ENCODE results near the gene GHRHR.

The GHRHR gene

DNA sequence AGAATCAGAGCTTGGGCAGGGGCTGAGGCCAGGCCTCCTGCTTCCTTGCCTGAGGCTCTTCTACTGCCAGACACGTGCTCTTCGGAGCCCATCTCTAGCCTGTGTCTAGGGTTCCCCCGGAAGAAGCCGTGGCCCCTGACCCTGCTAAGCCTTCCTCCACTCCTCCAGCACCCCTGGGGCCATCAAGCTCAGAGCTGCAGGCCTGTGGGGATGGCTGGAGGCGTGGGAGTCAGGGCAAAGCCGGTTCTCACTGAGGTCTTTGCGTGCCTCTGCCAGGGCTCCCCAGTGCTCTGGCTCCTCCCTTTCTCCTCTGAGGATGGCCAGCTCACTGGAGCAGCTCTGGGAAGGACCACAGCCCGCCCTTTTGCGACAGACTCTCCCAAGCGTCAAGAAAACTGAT, 34.4 kb downstream of the GHRHR start:
- DNase-seq (ENCODE audit: extremely low spot score, insufficient read length, low read depth) (no peak), FAIRE-seq (no peak)

DNA sequence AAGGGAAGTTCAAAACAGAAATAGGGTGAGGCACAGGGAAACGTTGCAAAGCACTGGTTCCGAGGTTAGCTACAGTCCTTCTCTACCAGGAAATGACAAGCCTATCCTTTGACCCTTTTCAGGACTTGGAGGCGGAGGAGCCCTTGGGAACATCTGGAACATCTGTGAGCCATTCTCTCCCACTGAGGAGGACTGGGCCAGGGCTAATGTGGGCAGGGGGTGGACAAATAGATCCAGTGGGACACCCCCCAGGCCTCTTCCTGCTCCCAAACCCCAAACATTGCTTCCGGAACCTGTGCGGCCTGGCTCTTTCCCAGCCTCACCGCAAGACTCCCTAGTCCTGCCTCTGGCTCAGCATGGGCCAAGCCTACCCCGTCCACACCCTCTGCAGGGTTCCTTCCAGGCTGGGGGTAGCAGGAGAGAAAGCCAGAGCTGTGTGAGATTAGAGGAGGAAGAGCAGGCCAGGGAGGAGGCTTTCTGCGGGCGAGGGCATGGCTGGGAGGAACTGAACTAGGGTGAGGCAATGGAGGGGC, 36.5 kb downstream of the GHRHR start:
- DNase-seq (ENCODE audit: extremely low spot score, insufficient read length, low read depth) (no peak), FAIRE-seq (no peak)

DNA sequence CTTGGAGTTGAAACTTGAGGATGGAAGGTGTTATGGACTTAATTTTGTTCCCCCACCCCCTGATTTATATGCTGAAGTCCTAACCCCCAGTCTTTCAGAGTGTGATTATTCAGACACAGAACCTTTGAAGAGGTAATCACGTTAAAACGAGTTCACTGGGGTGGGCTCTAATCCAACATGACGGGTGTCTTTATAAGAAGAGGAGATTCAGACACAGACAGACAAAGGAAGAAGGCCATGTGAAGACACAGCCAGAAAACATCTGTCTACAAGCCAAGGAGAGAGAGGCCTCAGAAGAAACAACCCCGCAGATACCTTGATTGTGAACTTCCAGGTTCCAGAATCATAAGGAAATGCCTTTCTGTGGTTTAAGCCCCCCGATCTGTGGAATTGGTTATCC, 37.0 kb downstream of the GHRHR start:
- no peak for DNase-seq (ENCODE audit: extremely low spot score, insufficient read length, low read depth)
- FAIRE-seq = no peak

DNA sequence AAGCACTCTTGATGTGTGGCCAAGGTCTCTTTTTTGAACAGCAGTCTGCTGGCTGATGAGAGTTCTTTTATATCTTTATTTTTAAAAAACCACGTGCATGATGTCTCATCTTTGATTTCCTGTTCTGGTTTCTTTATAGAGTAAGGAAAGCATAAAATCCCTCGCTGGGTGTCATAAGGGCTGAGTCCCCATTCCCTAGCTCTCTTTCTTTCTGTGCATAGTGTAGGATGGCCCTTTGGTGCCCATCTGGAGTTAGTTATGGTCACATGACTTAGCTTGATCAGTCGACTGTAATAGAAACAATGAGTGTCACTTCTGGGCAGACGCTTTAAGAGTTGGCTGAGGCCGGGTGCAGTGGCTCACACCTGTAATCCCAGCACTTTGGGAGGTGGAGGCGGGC, 38.5 kb downstream of the GHRHR start:
- DNase-seq (ENCODE audit: extremely low spot score, insufficient read length, low read depth) (no peak), FAIRE-seq (no peak)

DNA sequence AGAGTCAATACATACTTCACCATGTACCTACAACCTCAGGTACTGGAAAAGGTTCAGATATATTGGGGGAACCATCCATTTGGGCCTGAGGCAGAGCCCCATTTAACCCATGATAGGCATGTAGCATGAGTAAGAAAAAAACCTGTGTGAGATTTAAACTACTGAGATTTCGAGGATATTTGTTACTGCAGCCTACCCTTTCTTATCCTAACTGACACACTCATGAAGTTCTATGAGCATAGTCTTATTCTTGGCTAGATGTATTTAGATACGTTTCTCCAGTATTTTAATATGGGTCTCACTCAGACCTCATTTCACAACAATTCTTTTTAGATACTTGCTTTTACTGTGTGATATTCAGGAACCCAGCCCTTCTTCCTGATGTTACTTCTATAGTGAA, 39.3 kb downstream of the GHRHR start:
- DNase-seq (ENCODE audit: extremely low spot score, insufficient read length, low read depth) (no peak), FAIRE-seq (no peak)

DNA sequence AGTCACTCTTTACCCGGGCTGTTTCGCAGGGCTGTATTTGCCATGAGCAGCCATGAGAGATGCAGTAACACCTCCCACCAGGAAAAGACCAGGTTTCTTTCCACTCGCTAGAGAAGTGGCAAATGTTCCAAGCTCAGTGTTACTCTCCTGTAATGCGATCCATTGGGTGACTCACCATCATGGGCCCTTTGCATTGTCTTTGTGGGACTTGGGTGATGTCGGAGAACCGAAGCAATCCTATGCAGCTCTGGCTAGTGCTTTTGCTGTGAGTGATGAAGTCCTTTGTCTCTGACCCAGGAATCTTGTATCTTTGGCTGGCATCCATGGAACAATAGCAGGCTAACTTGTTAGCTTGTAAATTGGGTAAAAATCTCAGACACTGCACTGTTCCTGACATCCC, 40.0 kb downstream of the GHRHR start:
- FAIRE-seq = no peak
- DNase-seq (ENCODE audit: extremely low spot score, insufficient read length, low read depth) = no peak

DNA sequence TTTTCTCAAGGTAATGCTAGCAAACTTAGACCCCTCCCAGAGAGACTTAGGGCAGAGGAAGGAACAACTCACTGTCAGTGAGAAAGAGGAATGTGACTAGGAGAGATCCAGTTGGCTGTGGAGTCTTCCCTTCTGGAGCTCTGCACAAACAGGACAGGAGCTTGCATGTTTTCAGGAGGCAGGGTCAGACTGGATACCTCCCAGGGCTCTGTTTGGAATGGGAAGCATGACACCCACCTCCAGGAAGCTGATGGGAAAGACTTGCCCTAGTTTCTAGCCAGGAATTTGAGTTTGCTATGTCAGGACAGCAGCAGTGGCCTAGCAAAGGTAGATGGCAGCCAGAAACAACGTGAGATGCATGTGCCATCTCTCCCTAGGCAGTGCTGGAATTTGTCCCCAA, 40.6 kb downstream of the GHRHR start:
- FAIRE-seq = no peak
- no peak for DNase-seq (ENCODE audit: extremely low spot score, insufficient read length, low read depth)

DNA sequence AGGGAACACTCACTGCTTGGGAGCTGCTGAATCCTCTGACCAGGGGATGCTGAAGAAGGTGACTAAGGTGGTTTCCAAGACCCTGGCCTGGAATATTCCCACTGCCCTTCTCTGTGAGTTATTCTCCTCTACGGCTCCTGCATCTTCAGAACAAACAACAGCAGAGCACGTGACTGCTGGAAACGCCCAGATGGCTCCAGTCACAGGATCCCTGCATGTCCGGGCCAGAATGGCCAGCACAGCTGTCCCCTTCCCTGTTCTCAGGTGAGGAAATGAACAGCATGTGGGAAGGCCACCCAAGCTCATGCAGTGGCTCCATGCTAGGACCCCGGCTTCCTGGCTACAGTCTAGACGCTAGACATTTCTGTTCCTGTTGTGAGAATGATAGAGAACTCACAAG, 43.1 kb downstream of the GHRHR start:
- DNase-seq (ENCODE audit: extremely low spot score, insufficient read length, low read depth) (no peak), FAIRE-seq (no peak)

DNA sequence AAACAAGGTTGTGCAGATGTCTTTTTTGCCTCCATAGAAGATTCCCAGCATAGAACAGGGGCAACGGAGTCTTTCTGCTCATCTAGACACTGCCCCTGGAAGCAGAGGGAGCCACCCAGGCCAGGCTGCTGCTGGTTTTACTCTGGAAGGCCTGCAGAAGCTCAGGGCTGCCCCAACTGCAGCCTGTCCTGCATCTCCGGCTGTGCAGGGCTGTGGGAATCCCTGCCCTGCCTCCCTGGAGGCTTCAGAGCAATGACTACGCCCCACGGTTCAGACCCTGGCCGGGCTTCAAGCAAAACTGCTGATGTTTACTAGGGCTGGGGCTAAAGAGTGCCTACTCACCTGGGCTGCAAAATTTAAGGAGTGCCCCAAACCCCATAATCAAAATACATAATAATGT, 43.9 kb downstream of the GHRHR start:
- DNase-seq (ENCODE audit: extremely low spot score, insufficient read length, low read depth) (no peak), FAIRE-seq (no peak)

DNA sequence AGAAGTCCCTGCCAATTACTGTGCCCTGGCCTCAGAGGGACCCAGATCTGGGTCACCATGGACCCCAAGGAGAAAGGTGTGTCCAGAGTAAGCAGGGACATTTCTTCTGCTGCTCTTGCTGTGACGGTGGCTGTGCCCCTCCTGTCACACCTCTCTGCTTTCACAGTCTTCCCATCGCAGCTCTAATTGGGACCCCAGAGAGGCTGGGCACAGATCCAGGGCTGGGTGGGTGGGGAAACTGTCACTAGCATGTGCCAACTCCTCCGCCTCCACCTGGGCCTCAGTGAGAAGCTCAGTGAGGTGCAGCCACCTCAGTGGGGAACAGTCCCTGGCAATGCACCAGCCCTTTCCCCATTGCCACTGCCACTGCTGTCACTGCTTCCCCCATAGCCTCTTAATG, 51.1 kb downstream of the GHRHR start:
- no peak for DNase-seq (ENCODE audit: extremely low spot score, insufficient read length, low read depth)
- FAIRE-seq = no peak

DNA sequence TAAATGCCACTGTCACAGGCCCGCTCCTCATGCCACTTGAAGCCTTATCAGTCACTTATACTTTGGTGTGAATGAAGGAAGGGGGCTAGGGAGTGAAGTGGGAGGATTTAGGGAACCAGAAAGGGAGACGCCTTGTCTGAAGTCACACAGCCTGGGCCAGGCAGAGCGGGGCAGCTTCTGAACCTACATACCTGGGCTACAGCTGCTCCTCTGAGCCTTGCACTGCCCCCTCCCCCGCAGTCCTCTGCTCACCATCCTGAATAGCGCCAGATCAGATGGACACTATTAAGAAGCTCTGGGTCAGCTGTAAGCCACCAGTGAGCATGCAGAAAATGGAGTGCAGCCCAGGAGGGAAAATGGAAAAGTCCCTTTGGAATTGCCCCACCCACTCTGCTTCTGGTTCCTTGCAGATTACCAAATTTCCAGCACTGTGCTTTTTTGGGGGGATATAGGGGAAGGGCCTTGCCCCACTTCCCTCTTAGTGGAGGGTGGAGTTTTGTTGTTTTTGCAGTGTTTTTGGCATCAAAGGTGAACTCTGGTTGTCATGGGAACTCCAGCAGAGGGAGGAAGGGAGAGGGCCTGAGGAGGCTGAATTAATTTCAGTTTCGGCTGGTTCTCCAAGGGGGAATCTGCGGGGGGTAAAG, 53.4 kb downstream of the GHRHR start:
- DNase-seq (ENCODE audit: extremely low spot score, insufficient read length, low read depth) (no peak), FAIRE-seq (no peak)

DNA sequence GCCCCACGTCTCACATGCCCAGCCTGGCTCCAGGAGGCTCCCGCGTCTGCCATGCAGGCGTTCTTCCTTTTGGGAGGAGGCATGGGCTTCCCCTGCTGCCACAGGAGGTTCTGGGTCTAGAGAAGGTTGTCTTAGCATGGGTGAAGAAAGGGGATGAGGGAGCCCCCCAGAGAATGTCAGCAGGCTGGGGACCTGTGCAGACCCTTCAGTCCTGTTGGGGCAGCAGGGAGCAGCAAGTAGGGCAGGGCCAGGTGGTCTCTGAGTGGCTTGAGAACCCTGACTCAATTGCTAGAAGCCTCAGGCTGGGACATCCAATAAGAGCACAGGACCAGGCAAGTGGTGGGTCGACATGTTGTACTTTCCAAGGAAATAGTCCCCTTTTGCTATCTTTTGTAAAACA, 54.0 kb downstream of the GHRHR start:
- FAIRE-seq = no peak
- no peak for DNase-seq (ENCODE audit: extremely low spot score, insufficient read length, low read depth)

DNA sequence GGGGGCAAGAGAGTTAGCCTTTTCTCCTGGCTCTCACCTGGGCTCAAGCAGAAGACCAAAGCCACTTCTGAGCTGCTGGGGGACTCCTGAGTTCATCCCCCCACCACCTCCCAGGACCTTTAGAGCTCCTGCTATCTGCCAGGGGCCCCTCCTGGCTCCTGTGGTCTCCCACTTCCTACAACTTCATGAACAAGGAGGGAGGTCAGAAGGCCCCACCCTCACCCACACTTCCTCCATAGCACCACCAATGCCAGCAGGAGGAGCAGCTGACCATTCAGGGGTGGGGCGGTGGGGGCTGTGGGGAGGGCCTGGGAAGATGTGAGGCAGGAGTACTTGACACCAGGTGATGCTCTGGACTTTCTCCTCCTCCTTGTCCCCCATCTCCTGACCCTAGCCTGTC, 55.8 kb downstream of the GHRHR start:
- DNase-seq (ENCODE audit: extremely low spot score, insufficient read length, low read depth) (no peak), FAIRE-seq (no peak)

DNA sequence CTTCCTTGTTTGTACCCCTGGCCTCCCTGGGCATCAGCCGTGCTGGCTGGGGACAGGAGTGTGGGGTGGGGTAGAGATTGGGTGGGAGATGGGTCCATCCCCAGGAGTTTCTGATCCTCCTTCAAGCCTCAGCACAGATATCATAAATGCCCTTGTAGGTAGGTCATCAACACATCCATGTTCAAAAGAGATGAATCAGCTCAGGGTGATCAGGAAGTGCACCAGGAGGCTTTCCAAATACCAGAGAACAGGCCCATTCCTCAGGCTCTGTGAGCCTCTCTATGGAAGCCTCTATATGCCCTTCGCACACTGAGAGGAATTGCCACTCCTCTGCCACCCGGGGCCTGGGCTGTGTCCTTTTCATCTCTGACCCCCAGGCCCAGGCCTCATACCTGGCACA, 56.4 kb downstream of the GHRHR start:
- DNase-seq (ENCODE audit: extremely low spot score, insufficient read length, low read depth) (no peak), FAIRE-seq (no peak)

DNA sequence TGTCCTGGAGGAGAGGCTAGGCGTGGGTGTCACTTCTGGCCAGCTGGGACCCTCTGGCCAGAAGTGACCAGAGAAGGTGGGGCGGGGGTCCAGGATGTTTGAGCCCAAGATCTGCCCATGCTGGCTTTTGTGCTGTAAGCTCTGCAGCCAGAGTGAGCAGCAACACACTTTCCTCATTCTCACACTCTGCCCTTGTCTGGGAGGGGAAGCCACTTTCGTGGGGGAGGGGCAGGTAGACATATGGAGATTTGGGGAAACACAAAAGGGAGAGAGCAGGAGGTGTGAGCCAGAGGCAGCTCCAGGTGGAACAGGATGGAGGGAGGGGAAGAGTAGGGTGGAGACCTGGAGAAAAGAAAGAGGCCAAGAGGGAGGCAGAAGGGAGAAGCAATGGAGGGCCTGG, 56.9 kb downstream of the GHRHR start:
- FAIRE-seq (no peak), DNase-seq (ENCODE audit: extremely low spot score, insufficient read length, low read depth) (no peak)

DNA sequence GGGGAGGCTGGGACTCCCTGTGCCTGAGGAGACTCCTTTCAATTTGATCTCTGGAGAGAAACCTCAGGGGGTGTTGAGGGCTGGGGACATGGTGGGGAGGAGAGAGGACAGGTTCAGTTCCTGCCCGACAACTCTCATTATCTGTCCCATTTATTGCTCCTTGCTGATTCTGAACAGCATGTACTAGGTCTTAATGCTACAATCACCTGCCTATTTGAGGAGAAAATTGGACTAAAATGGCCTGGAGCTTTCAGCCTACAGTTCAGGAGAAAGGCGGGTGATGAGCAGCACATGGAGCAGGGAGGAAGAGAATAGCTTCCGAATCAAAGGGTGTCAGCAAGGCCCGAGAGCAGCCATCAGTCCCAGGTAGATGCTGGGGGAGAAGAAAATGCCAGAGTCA, 58.4 kb downstream of the GHRHR start:
- no peak for FAIRE-seq
- DNase-seq (ENCODE audit: extremely low spot score, insufficient read length, low read depth) = no peak

DNA sequence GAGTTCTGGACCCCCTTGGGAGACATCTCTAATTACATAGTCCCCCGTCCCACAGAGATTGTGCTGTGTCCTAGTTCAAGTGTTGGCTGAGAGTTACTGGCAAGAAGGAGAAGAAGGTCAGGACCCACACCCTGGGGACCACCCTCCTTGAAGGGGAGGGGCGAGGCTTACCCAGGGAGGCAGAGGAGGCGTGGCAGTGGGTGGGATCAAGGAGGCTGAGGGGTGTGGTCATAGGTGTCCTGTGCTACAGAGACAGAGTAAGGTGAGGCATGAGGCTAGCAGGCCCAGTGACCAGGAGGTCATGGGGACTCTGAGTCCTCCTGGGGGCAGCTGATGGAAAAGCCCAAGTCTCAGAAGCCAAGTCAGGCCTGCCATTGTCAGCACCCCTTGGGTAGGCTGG, 59.0 kb downstream of the GHRHR start:
- DNase-seq (ENCODE audit: extremely low spot score, insufficient read length, low read depth) = no peak
- no peak for FAIRE-seq

DNA sequence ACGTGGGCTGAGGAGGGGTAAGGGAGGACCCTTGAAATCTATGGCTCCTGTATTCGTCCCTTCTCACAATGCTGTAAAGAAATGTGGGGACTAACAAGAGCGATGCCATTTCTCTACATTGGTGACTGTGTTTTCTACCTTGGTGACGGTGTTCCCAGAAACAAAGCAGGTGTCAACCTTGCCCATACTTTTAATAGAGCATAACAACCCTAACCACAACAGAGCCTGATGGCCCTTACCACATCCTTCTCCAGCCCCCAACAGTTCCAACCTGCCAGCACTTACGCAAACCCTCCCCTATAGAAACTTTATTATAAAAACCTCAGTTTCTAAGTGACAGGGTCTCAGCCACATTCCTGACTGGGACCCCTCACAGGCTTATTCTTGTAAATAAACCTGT, 60.1 kb downstream of the GHRHR start:
- DNase-seq (ENCODE audit: extremely low spot score, insufficient read length, low read depth) = no peak
- FAIRE-seq = no peak

DNA sequence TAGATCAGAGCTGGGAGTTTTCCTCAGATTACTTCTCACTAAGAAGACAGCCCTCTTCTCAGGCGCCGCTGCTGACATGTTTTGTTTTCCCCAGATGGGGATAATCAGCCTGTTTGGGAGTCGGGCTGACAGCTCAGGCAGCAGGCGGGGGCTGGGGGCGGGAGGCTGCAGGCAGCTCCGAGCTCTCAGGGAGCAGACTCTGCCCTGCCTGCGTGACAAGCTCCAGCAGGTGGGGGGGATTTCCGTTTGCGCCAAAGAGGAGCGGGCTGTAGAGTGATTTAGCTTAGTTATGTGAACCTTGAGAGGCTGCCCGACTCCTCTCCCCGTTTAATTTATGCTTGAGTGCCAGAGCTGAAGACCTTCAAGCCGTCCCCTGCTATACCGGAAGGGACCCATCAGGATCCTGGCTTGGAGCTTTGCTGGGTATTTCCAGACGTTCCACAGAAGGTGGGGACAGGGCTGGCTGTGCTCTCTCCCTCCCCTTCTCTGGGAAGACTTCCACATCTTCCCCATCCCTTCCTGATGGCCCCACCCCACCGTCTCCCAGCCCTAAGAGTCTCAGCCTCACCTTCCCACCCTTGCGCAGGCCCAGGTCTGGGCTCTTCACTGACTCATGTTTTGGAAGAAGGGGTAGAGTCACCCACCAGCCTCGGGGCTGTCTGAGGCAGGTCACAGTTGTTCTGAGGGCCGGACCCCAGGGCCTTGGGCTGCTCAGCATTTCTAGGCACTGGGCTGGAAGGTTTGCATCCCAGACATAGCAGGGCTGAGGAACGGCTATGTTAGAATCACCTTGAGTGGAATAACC, 63.6 kb downstream of the GHRHR start:
- DNase-seq (ENCODE audit: extremely low spot score, insufficient read length, low read depth) (no peak), FAIRE-seq (no peak)

DNA sequence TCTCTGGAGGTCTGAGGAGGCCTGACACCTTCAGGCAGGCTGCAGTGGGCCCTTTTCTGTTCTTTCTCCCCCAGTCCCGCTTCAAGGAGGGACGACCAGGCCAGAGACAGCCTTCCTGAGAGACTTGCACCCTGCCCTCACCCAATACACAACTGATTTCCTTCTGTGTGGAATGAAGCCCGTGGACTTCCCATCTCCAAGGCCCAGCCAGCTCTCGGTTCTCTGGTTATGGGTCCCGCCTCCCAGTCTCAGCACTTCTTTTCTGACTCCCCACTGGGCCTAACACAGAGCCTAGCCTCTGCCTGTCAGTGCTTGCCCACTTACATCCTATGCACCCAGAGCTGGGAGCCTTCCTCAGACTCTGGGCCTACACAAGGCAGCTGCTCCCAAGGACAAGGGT, 64.3 kb downstream of the GHRHR start:
- DNase-seq (ENCODE audit: extremely low spot score, insufficient read length, low read depth) (no peak), FAIRE-seq (no peak)

DNA sequence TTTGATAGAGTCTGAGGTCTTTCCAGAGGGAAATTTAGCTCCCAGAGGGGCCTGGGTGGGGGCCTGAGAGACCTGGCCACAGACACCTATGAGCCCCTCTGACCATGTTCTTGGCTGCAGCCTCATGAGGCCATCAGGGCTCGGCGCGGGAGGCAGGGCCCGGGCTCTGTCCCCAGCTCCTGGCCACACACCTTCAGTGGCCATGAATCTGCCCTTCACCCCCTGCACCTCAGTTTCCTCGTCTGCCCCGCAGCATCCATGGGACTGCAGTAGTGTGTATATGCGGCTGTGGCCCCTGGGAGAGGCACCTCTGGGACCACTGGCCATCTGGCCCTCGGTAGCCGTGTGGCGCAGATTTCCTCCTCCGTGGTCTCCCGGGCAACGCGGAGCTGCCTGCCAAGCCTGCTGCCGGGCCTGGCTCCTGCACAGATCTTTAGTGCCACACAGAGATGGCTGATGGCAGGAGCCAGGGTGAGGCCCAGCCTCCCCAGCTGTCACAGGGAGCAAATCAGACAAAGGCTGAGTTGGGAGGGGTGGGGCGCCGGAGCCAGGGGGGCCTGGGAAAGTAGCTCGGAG, 64.8 kb downstream of the GHRHR start:
- no peak for FAIRE-seq

More for the DNA sequence above, 64.8 kb downstream of the GHRHR start:
- no peak for DNase-seq (ENCODE audit: extremely low spot score, insufficient read length, low read depth)

Measured in GM18507 (cell line).